Measurements from ENCODE around the gene ARRDC5.

- TF ChIP-seq SUZ12 (IDR thresholded peaks at IDR 0.05) (no peak), BHLHE40 (IDR thresholded peaks at IDR 0.05; ENCODE audit: borderline replicate concordance) (no peak), FOXK2 (IDR thresholded peaks at IDR 0.05) (no peak), ARNT (IDR thresholded peaks at IDR 0.05) (no peak), SP1 (IDR thresholded peaks at IDR 0.05) (no peak), CTBP1 (IDR thresholded peaks at IDR 0.05; ENCODE audit: borderline replicate concordance) (no peak), HDGF (IDR thresholded peaks at IDR 0.05; ENCODE audit: borderline replicate concordance) (no peak), FOXA1 (IDR thresholded peaks at IDR 0.05) (no peak), FOXM1 (IDR thresholded peaks at IDR 0.05; ENCODE audit: borderline replicate concordance) (no peak), L3MBTL2 (conservative IDR thresholded peaks at IDR 0.05) (no peak), TARDBP (IDR thresholded peaks at IDR 0.05) (no peak), ELF4 (IDR thresholded peaks at IDR 0.05) (no peak), ZNF384 (IDR thresholded peaks at IDR 0.05) (no peak), LEF1 (IDR thresholded peaks at IDR 0.05; ENCODE audit: borderline replicate concordance) (no peak)
Observed at GRCh38 chr19:4923276-4923747, 20.6 kb upstream of the ARRDC5 start.

All from HEK293T (cell line).